Activated CD8-positive, alpha-beta memory T cell treated with anti-CD3 and anti-CD28 coated beads for 36 hours (primary cell): Measurements from ENCODE around the gene C17orf58. TPM values are rescaled to one million over a fixed set of nuclear protein-coding genes. Genes with fewer than 3 reads are reported as not detected.
"Not testable (repeated sequence)": the region's sequence is repeated elsewhere in the genome, so short reads cannot be mapped to it uniquely, and the experiment has no call there.

Experiments
- CTCF ChIA-PET: fragments of 350-600 bp; sonication (Branson Sonifier 250); formaldehyde crosslinking; loops from one replicate; lab custom pipeline; 2021; ENCODE audit warnings: antibody characterized with exemption; lab: Charles Lee
- POLR2A ChIA-PET: fragments of 350-600 bp; sonication (Branson Sonifier 250); formaldehyde crosslinking; loops from one replicate; lab custom pipeline; 2021; ENCODE audit warnings: antibody characterized with exemption; lab: Charles Lee
- total RNA-seq, 2 experiments: library from RNA; stranded (reverse); gene quantifications; one replicate each; pipeline ENCODE4 v1.2.3, GENCODE V29; 2021

Gene C17orf58
- 10 to 100 TPM; 35.7 to 37.7 TPM for total RNA-seq

DNA sequence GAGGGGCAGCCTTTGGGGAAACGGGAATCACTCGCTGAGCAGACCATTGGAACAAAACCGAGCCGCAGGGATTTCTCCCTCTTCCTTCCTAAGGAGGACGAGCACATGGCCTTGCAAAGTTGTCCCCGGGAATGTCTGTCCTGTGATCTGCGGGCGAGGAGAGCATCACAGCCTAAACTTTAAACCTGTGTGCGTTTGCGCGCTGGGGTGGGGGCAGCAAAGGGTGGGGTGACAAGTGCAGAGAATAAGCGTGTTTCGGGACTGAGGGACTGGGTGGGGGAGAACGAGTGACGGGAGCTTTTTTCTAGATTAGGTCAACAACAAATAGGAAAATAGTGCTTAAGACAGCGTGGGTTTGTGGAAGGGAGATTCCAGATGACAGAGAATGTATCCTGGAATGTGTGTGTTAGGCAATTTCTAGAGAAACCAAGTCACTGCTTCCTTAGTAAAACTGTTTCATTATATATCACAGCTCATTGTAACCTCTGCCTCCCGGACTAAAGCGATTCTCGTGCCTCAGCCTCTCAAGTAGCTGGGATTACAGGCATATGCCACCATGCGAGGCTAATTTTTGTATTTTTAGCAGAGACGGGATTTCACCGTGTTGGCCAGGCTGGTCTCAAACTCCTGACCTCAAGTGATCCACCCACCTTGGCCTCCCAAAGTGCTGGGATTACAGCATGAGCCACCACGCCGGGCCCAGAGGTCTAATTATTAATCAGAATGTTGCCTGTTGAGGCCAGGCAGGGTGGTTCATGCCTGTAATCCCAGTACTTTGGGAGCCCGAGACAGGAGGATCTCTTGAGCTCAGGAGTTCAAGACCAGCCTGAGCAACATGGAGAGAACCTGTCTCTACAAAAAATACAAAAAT, at the start of gene C17orf58:
TSS of gene C17orf58 (minus strand) at position 169 of the 871 bp plus-strand sequence. CDS start 271 bp downstream, outside the sequence.
- ChIA-PET POLR2A (interaction anchor here (0.6 to 2.4 kb wide), 4 partner anchors 9 to 73 kb away, joined by 3 to 8 read pairs (median 3); partner anchors contain the start of gene KPNA2), CTCF (interaction anchor here (1.0 kb wide), 2 partner anchors 13 to 15 kb away, joined by 4 read pairs; no protein-coding TSS in a partner anchor)

DNA sequence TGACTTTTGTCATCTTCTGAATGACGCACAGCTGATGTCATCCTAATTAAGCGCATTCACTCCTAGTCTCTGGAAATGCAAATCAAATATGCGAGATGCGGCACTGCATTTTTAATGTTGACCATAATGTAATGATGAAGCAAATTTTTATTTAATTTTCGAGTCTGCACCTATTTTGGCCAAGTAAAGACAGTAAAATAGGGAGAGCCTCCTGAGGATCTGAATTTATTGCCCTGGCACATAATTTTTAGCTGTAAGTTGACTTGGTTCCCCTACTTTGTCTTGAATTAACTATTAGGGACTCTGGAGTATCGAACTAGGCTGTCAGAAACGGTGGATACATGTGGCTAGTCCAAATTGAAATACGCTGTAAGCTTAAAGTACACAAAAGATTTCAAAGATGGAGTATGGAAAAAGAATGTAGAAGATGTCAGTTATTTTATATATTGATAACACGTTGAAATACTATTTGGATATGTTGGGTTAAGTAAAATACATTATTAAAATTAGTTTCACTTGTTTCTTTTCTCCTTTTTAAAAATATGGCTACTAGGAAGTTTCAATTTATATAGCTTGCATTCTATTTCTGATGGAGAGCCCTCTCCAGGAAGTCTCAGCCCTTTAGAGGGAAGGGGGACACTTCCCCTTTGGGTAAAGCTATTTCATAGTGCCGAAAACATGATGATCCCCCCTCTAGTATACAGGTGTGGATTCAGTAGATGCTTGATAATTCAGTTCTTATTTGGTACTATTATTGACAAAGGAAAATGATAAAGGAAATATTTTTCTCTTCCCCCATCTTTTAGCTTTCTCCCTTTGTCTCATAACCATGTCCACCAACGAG, 40.3 kb upstream of the C17orf58 start:
- ChIA-PET POLR2A (interaction anchor here (1.4 to 2.4 kb wide), 2 partner anchors 17 to 51 kb away, joined by 3 to 10 read pairs; no protein-coding TSS in a partner anchor), CTCF (no interaction called here)

DNA sequence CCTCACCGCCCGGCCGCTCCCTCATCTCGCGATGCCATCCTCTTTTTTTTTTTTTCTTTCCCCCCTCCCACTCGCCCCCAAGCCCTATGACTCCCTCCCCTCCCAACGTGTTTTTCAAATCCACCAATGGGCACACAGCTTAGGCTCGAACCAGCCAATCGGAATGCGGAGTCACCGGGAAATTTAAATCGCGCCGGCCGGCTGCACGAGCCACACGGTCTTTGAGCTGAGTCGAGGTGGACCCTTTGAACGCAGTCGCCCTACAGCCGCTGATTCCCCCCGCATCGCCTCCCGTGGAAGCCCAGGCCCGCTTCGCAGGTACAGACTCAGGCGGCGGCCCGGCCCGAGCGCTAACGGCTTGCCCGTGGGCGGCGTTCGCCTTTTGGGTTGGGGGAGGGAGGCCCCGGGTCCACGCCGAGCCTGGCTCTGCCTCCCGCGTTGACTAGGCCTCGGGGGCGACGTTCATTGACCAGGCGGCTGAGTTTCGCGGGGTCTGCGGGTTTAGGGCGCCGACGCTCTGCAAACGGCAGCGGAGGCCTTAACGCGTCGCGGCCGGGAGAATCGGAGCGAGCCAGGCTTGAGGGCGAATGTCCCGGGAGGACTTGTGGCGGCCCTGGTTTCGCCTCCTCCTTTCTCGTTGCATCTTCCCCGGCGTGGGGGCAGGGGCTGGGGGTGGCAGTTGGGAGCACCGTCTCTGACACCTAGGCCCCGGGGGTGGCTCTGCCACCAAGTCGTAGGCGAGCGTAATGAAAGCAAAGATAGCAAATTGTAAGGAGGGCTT, 39.4 kb upstream of the C17orf58 start, which contains the start of gene KPNA2:
TSS of gene KPNA2 (plus strand) at position 213 of the 781 bp plus-strand sequence. CDS start 1,398 bp downstream, outside the sequence.
- ChIA-PET CTCF (interaction anchor here (0.8 kb wide), 1 partner anchor 14 kb away, joined by 3 read pairs; no protein-coding TSS in a partner anchor), POLR2A (interaction anchor here (0.6 to 2.4 kb wide), 6 partner anchors 16 to 365 kb away, joined by 3 to 10 read pairs (median 3); partner anchors contain the start of gene C17orf58)

DNA sequence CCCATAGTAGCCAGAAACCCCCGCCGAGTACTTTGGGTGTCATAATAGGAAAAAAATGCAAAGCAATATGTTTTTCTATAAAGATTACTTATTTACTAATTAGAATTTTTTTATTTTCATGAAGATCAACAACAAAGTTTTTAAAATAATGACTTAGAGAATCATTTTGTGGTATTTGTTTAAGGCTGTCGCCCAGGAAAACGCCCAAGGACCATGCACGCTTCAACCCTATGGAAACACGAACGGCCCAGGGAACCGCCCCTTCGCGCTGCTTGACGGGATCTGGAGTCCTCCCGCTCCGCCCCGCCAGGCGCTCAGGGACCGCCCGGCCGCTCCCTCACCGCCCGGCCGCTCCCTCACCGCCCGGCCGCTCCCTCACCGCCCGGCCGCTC, 38.9 kb upstream of the C17orf58 start:
- POLR2A ChIA-PET, result interaction anchor here (0.6 to 2.4 kb wide), 4 partner anchors 15 to 212 kb away, joined by 3 to 10 read pairs (median 4); partner anchors contain the start of gene C17orf58
- CTCF ChIA-PET, result interaction anchor here (0.8 kb wide), 1 partner anchor 13 kb away, joined by 3 read pairs; no protein-coding TSS in a partner anchor

DNA sequence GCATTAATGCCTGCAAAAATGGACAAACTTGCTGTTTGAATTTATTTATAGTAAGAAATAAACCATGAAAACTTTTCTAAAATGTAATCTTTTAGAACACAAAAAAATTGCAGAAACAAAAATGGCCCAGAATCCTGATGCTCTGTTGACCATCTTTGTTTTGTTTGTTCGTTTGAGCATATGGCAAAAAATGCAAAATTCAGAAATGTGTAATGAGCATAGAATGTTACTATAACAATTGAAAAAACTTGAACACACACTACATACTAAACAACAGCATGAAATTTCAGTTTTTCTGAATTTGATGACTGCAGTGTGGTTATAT, 38.1 kb upstream of the C17orf58 start:
- CTCF ChIA-PET, result interaction anchor here (1.4 kb wide), 1 partner anchor 10 kb away, joined by 4 read pairs; no protein-coding TSS in a partner anchor
- POLR2A ChIA-PET, result no interaction called here

DNA sequence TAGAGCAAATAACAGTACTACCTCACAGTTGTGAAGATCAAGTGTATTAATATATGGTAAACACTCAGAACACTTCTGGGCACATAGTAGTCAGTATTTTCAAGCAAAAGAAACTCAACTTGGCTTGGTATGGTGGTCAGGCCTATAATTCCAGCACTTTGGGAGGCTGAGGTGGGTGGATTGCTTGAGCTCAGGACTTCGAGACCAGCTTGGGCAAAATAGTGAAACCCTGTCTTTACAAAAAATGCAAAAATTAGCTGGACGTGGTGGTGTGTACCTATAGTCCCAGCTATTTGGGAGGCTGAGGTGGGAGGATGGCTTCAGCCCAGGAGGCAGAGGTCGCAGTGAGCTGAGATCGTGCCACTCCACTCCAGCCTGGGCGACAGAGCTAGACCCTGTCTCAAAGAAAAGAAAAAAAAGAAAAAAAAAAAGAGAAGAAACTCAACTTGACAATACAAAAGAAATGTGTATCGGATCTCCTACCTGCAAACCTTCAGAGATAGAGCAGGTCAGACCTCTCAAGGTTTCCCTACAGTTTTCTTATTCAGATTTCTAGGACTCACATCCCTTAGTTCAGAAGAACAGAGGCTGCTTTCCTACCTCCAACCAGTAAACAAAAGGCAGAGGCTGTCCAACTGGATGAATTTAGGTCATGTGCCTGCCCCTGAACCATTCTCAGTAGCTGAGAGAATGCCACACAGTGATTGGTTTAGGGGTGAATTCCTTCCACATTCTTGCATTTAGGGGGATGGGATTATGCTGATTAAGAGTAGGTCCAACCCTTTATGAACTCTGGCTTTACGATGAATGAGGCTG, 37.6 kb upstream of the C17orf58 start:
- ChIA-PET POLR2A (no interaction called here), CTCF (interaction anchor here (1.4 kb wide), 1 partner anchor 9 kb away, joined by 4 read pairs; no protein-coding TSS in a partner anchor)

DNA sequence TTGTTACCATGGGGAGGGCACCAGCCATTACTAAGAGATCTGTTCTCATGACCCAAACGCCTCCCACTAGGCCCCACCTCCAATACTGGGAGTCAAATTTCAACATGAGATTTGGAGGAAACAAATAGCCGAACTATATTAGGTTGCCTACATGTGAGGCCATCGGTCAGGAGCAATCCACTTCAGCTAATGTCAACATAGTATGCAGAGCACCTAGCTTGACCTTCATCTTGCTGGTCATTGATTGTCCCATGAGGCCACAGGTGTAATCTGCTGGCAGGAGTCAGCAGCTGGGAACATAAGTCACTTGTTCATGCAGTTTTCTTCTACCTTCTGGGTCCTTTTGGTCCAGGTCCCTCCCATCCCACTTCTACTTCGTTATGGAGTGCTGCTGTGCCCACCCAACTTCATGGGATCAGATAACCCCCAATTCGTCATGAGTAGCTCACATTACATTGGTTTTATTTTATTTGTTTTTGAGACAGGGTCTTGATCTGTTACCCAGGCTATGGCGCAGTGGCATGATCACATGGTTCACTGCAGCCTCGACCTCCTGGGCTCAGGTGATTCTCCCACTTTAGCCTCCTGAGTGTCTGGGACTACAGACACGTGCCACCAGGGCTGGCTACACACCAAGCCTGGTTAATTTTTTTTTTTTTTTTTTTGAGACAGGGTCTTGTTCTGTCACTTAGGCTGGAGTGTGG, 33.4 kb upstream of the C17orf58 start:
- POLR2A ChIA-PET, result no interaction called here
- CTCF ChIA-PET, result interaction anchor here (0.6 to 0.7 kb wide), 2 partner anchors 140 to 227 kb away, joined by 3 read pairs; no protein-coding TSS in a partner anchor

DNA sequence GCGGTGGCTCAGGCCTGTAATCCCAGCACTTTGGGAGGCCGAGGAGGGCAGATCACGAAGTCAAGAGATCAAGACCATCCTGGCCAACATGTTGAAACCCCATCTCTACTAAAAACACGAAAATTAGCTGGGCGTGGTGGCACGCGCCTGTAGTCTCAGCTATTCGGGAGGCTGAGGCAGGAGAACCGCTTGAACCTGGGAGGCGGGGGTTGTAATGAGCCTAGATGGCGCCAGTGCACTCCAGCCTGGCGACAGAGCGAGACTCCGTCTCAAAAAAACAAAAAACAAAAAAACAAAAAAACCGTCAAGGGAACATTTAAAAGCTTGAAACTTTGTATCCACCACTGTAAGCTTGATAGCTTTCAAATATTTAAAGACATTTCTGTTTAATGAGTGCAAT, 26.3 kb upstream of the C17orf58 start:
- CTCF ChIA-PET, result interaction anchor here (1.2 kb wide), 1 partner anchor 21 kb away, joined by 3 read pairs; no protein-coding TSS in a partner anchor
- POLR2A ChIA-PET, result not testable (repeated sequence)

DNA sequence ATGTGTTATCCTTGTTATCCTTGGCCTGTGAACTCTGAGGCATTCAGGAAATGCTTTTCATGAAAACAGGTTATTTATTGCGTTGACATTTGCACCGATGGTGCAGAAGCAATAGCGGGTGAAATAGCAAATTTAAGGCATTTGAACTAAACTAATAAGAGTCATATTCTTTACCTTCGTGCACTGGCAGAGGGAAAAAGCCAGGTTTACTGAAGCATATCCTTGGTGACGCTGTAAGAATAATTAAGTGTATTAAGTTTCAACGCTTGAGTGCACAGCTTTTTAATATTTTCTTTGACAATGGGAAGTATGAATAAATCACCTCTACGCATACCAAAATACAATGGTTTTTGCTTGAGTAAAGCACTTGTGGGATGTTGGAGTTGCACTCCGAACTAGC, 25.7 kb upstream of the C17orf58 start:
- ChIA-PET POLR2A (no interaction called here), CTCF (interaction anchor here (0.8 to 1.2 kb wide), 2 partner anchors 13 to 21 kb away, joined by 3 read pairs; partner anchors contain the start of gene KPNA2)

DNA sequence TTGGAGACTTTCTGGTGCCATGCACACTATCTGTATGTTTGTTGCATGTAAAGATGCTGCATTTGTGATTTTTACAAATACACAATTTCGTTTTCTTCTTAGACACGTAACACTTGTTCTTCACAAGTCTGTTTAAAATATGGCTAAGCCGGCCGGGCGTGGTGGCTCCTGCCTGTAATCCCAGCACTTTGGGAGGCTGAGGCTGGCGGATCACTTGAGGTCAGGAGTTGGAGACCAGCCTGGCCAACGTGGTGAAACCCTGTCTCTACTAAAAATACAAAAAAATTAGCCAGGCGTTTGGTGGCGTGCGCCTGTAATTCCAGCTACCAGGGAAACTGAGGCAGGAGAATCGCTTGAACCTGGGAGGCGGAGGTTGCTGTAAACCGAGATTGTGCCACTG, 24.5 kb upstream of the C17orf58 start:
- CTCF ChIA-PET, result interaction anchor here (0.7 to 1.3 kb wide), 3 partner anchors 99 to 296 kb away, joined by 3 read pairs; no protein-coding TSS in a partner anchor
- POLR2A ChIA-PET, result interaction anchor here (1.9 kb wide), 1 partner anchor 24 kb away, joined by 8 read pairs; the partner anchor contains the start of gene C17orf58

DNA sequence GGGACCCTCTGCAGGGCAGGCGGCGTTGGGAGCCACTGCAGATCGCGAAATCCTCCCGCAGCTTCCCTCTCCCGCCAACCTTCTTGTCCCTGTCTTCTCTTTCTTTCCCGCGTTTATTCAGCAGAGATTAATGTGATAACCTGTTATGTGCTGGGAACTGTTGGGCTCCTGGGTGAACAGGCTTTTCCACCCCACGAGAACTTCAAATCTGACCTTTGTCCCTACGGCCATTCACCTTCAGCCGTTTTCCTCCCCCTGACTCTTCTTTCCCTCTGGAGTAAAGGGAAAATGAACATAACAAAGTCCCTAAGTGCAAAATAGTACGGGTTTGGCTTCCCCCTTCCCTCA, 24.1 kb upstream of the C17orf58 start:
- CTCF ChIA-PET, result interaction anchor here (0.7 to 1.3 kb wide), 5 partner anchors 56 to 442 kb away, joined by 3 to 5 read pairs (median 3); no protein-coding TSS in a partner anchor
- POLR2A ChIA-PET, result interaction anchor here (0.7 to 1.9 kb wide), 3 partner anchors 16 to 81 kb away, joined by 3 to 10 read pairs (median 8); partner anchors contain the start of genes C17orf58 and KPNA2

DNA sequence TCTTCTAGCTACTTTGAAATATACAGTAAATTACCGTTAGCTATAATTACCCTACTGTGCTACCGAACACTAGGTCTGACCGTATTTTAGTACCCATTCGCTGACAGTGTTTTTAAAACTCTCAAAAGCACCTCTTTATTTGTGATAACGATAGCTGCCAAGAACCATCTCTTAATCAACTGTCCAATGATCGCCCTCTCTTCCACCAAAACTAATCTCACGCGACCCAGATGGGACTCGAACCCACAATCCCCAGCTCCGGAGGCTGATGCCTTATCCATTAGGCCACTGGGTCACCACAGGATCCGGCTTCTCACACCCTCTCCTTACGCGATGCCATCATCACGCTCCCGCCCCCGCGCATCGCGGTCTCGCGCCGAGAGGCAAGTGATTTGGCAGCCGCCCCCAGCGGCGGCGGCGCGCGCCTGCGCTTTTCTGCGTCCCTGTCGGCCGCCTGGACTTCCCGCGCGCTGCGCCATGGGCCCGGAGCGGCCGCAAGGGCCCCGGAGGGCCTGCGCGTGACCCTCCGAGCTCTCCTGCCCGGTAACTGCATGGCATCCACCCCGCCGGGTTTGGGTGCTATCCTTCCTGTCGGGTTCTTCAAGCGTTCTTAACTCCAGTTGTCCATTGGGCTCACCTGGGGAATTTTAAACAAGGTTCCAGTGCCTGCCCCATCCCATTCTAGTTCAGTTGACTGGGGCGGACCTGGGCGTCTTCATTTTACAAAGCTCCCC, 23.6 kb upstream of the C17orf58 start:
- ChIA-PET POLR2A (interaction anchor here (0.6 to 1.9 kb wide), 4 partner anchors 16 to 143 kb away, joined by 3 to 10 read pairs (median 8); partner anchors contain the start of genes C17orf58 and KPNA2), CTCF (interaction anchor here (0.9 to 1.7 kb wide), 7 partner anchors 8 to 443 kb away, joined by 3 to 5 read pairs (median 4); no protein-coding TSS in a partner anchor)

DNA sequence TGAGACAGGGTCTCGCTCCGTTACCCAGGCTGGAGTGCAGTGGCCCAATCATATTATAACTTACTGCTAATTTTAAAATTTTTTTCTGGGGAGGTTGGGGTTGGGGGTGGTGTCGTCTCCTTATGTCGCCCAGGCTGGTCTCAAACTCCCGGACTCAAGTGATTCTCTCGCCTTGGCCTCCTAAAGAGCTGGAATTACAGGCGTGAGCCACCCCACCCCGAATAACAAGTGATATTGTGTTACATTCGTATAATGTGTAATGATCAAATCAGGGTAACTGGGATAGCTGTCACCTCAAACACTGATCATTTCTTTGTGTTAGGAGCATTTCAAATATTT, 23.0 kb upstream of the C17orf58 start:
- CTCF ChIA-PET, result interaction anchor here (0.9 to 1.7 kb wide), 5 partner anchors 8 to 443 kb away, joined by 3 to 5 read pairs (median 4); no protein-coding TSS in a partner anchor

DNA sequence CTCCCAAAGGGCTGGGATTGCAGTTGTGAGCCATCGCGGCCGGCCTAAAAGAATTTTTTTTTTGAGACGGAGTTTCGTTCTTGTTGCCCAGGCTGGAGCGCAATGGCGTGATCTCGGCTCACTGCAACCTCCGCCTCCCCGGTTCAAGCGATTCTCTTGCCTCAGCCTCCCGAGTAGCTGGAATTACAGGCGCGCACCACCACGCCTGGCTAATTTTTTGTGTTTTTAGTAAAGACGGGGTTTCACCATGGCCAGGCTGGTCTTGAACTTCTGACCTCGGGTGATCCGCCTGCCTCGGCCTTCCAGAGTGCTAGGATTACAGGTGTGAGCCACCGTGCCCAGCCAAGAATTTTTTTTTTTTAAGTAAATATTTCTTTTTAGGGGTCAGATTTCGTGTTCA, 22.2 kb upstream of the C17orf58 start:
- CTCF ChIA-PET, result interaction anchor here (1.7 kb wide), 1 partner anchor 11 kb away, joined by 5 read pairs; no protein-coding TSS in a partner anchor
- POLR2A ChIA-PET, result interaction anchor here (0.7 kb wide), 1 partner anchor 13 kb away, joined by 3 read pairs; no protein-coding TSS in a partner anchor

More for the DNA sequence above, 23.0 kb upstream of the C17orf58 start:
- POLR2A ChIA-PET, result interaction anchor here (1.4 to 1.9 kb wide), 2 partner anchors 17 to 23 kb away, joined by 8 to 10 read pairs; partner anchors contain the start of genes C17orf58 and KPNA2

DNA sequence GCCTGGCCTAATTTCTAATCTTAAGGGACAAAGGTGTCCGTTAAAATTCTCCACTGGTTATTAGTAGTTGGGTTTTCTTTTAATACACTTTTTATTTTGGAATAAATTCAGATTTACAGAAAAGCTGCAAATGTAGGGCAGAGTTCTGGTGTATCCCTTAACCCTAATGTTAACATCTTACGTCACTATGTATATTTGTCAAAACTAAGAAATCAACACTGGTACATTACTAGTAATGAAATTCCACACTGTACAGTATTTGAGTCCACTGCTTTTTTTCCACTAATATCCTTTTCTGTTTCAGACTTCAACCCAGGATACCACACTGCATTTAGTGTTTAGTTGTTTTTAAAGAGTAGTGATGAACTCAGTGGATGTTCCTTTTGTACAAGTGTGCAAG, 20.6 kb upstream of the C17orf58 start:
- POLR2A ChIA-PET, result no interaction called here
- CTCF ChIA-PET, result interaction anchor here (0.7 kb wide), 1 partner anchor 14 kb away, joined by 3 read pairs; no protein-coding TSS in a partner anchor
